ENCODE results near the gene ZCCHC14. TPM values are rescaled to one million over a fixed set of nuclear protein-coding genes. Genes with fewer than 3 reads are reported as not detected.

The ZCCHC14 gene
- total and polyA plus RNA-seq, 2 donors (not counting 1 experiment from before 2014, with no cell fraction given): 0.70 to 4.4 TPM

- H4K20me1 ChIP-seq (ENCODE audit: control insufficient read depth, insufficient read depth, low read length, poor library complexity, severe bottlenecking): peaks cover 78% of the 10 kb centered on the region
- DNase-seq (no peak), ATAC-seq (ENCODE audit: low read depth) (no peak)
- no peaks in the 10 kb centered on the region for H3K27me3 ChIP-seq (replicated peaks in 1 of 4; ENCODE audit: control extremely low read depth in 1 of 4, control insufficient read depth in 3 of 4, insufficient read depth in 4 of 4, low read length in 3 of 4)
- ChIA-PET POLR2A (no interaction called here), CTCF (no interaction called here)
- no peak for TF ChIP-seq EZH2 (IDR thresholded peaks at IDR 0.05; ENCODE audit: borderline replicate concordance, insufficient read depth, low read depth, low read length, poor library complexity, severe bottlenecking)
- TF ChIP-seq, protein P1, sequence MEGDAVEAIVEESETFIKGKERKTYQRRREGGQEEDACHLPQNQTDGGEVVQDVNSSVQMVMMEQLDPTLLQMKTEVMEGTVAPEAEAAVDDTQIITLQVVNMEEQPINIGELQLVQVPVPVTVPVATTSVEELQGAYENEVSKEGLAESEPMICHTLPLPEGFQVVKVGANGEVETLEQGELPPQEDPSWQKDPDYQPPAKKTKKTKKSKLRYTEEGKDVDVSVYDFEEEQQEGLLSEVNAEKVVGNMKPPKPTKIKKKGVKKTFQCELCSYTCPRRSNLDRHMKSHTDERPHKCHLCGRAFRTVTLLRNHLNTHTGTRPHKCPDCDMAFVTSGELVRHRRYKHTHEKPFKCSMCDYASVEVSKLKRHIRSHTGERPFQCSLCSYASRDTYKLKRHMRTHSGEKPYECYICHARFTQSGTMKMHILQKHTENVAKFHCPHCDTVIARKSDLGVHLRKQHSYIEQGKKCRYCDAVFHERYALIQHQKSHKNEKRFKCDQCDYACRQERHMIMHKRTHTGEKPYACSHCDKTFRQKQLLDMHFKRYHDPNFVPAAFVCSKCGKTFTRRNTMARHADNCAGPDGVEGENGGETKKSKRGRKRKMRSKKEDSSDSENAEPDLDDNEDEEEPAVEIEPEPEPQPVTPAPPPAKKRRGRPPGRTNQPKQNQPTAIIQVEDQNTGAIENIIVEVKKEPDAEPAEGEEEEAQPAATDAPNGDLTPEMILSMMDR (IDR thresholded peaks at IDR 0.05): no peak
- peaks cover 0 to 4% of the 10 kb centered on the region in 2 experiments for H3K36me3 ChIP-seq (replicated peaks in 1 of 2; ENCODE audit: control extremely low read depth in 1 of 2, control insufficient read depth in 1 of 2, extremely low read depth in 1 of 2, insufficient read depth in 2 of 2, low read length in 1 of 2)
- Mint-ChIP-seq H3K27me3 (no peaks in the 10 kb centered on the region), H3K27ac (no peak overlapping the region), H3K4me3 (no peak overlapping the region), H3K4me1 (peaks cover 15% of the 10 kb centered on the region), H3K9me3 (ENCODE audit: insufficient read depth) (no peaks in the 10 kb centered on the region)
- 99% methylated on average over 10 of the region's 13 CpGs for WGBS (ENCODE audit: insufficient coverage)
- no peak overlapping the region for H3K9ac ChIP-seq (ENCODE audit: low read length)
- no peak overlapping the region for H2AFZ ChIP-seq (ENCODE audit: insufficient read depth, low read depth, low read length, poor library complexity, severe bottlenecking)
- no peak overlapping the region for H3K27ac ChIP-seq (ENCODE audit: low read length in 2 of 2)
- peaks cover 95% of the 10 kb centered on the region for H3K79me2 ChIP-seq (ENCODE audit: control insufficient read depth, insufficient read depth, low read length)
- H3K4me3 ChIP-seq (ENCODE audit: control extremely low read depth in 1 of 5, extremely low read depth in 1 of 5, insufficient read depth in 1 of 5, low read depth in 2 of 5, low read length in 4 of 5): no peak overlapping the region
- intact Hi-C loops (cut with micrococcal nuclease): no loop called here
- no peaks in the 10 kb centered on the region for H3K9me3 ChIP-seq (ENCODE audit: control extremely low read depth in 1 of 3, control insufficient read depth in 2 of 3, insufficient read depth in 1 of 3, low read length in 2 of 3)
- no peak overlapping the region for H3K4me2 ChIP-seq (replicated peaks; ENCODE audit: low read depth, low read length, poor library complexity, severe bottlenecking)
- H3K4me1 ChIP-seq (ENCODE audit: control insufficient read depth in 2 of 2, insufficient read depth in 2 of 2, low read length in 2 of 2): no peaks in the 10 kb centered on the region
Measured at GRCh38 chr16:87374313-87374712, 118.5 kb downstream of the ZCCHC14 start.

GRCh38 chr16:87372305-87372704 is 120.5 kb downstream of the ZCCHC14 start:
- Histone ChIP-seq H3K27me3 (replicated peaks in 1 of 4; ENCODE audit: control extremely low read depth in 1 of 4, control insufficient read depth in 3 of 4, insufficient read depth in 4 of 4, low read length in 3 of 4) (no peaks in the 10 kb centered on the region), H3K27ac (ENCODE audit: low read length in 2 of 2) (no peak overlapping the region), H3K4me3 (ENCODE audit: control extremely low read depth in 1 of 5, extremely low read depth in 1 of 5, insufficient read depth in 1 of 5, low read depth in 2 of 5, low read length in 4 of 5) (no peak overlapping the region), H4K20me1 (ENCODE audit: control insufficient read depth, insufficient read depth, low read length, poor library complexity, severe bottlenecking) (peaks cover 88% of the 10 kb centered on the region), H3K4me1 (ENCODE audit: control insufficient read depth in 2 of 2, insufficient read depth in 2 of 2, low read length in 2 of 2) (peaks cover 6 to 11% of the 10 kb centered on the region in 2 donors), H2AFZ (ENCODE audit: insufficient read depth, low read depth, low read length, poor library complexity, severe bottlenecking) (no peak overlapping the region), H3K4me2 (replicated peaks; ENCODE audit: low read depth, low read length, poor library complexity, severe bottlenecking) (no peak overlapping the region), H3K79me2 (ENCODE audit: control insufficient read depth, insufficient read depth, low read length) (peaks cover 97% of the 10 kb centered on the region), H3K36me3 (replicated peaks in 1 of 2; ENCODE audit: control extremely low read depth in 1 of 2, control insufficient read depth in 1 of 2, extremely low read depth in 1 of 2, insufficient read depth in 2 of 2, low read length in 1 of 2) (peaks cover 0 to 4% of the 10 kb centered on the region in 2 experiments), H3K9me3 (ENCODE audit: control extremely low read depth in 1 of 3, control insufficient read depth in 2 of 3, insufficient read depth in 1 of 3, low read length in 2 of 3) (no peaks in the 10 kb centered on the region), H3K9ac (ENCODE audit: low read length) (no peak overlapping the region)
- POLR2A ChIA-PET: interaction anchor here (0.7 kb wide), 1 partner anchor 817 kb away, joined by 3 read pairs; no protein-coding TSS in a partner anchor
- H3K9me3 Mint-ChIP-seq (ENCODE audit: insufficient read depth): no peaks in the 10 kb centered on the region
- TF ChIP-seq, protein P1 (IDR thresholded peaks at IDR 0.05): no peak
- TF ChIP-seq EZH2 (IDR thresholded peaks at IDR 0.05; ENCODE audit: borderline replicate concordance, insufficient read depth, low read depth, low read length, poor library complexity, severe bottlenecking): no peak
- CTCF ChIA-PET: no interaction called here
- DNase-seq (no peak), ATAC-seq (ENCODE audit: low read depth) (no peak)
- no peaks in the 10 kb centered on the region for H3K27me3 Mint-ChIP-seq
- 96% methylated on average over 2 of the region's 4 CpGs for WGBS (ENCODE audit: insufficient coverage)
- H3K4me1 Mint-ChIP-seq: peaks cover 30% of the 10 kb centered on the region
- no peak overlapping the region for H3K4me3 Mint-ChIP-seq
- H3K27ac Mint-ChIP-seq: no peak overlapping the region
- intact Hi-C loops (cut with micrococcal nuclease): no loop called here

Measured in B cell (primary cell).